Measurements from ENCODE around the gene MAPK12. TPM values are rescaled to one million over a fixed set of nuclear protein-coding genes. Genes with fewer than 3 reads are reported as not detected.

Gene MAPK12
- total and polyA plus RNA-seq, 9 of the 15 experiments (the other 6 are each of a cell fraction or from before 2014, with no cell fraction given), result 0.79 to 71.5 (median 32.8) TPM

GRCh38 chr22:50262460-50262911 is 1.0 kb upstream of the MAPK12 start:
- Histone ChIP-seq H3K79me2 (ENCODE audit: control insufficient read depth, insufficient read depth, low read length) (peaks cover 27% of the 10 kb centered on the region), H3K27me3 (ENCODE audit: control insufficient read depth in 2 of 2, insufficient read depth in 2 of 2, low read length in 2 of 2) (no peaks in the 10 kb centered on the region), H3K9me3 (replicated peaks; ENCODE audit: control insufficient read depth, insufficient read depth, low read depth, low read length) (no peaks in the 10 kb centered on the region), H3K9me1 (ENCODE audit: control insufficient read depth, insufficient read depth, low read length) (no peaks in the 10 kb centered on the region), H3K4me2 (ENCODE audit: insufficient read depth, low read length) (peak overlapping the region; percentile 61), H3K4me1 (replicated peaks in 1 of 2; ENCODE audit: control insufficient read depth in 2 of 2, insufficient read depth in 2 of 2, low read length in 2 of 2) (peaks cover 15 to 85% of the 10 kb centered on the region in 2 experiments; a peak in 4 of 5 replicates), H2AFZ (ENCODE audit: low read depth, low read length) (peak overlapping the region; percentile 55), H3K4me3 (no peak overlapping the region), H3K27ac (ENCODE audit: extremely low read depth, low read depth, low read length) (peak overlapping the region; percentile 76), H3K9ac (ENCODE audit: insufficient read depth in 1 of 2, low read depth in 2 of 2, low read length in 2 of 2) (peak overlapping the region; percentile 69 to 92), H4K20me1 (replicated peaks; ENCODE audit: control insufficient read depth, insufficient read depth, low read length) (no peaks in the 10 kb centered on the region), H3K36me3 (ENCODE audit: control insufficient read depth, insufficient read depth, low read length) (peaks cover 18% of the 10 kb centered on the region; the same call in 1 of the 3 replicates)
- ChIA-PET POLR2A (interaction anchor here (0.6 to 1.9 kb wide), 5 partner anchors 10 to 72 kb away, joined by 3 to 11 read pairs (median 3); partner anchors contain the start of gene HDAC10), CTCF (ENCODE audit: low intra/inter-chr PET ratio) (no interaction called here)
- ATAC-seq (peak; percentile 80), DNase-seq (ENCODE audit: extremely low read depth in 1 of 4, low spot score in 3 of 4) (peak; percentile 46 to 77 (median 62)), FAIRE-seq (peak; percentile 91)
- in situ Hi-C loops (cut with MboI) (no loop called here), intact Hi-C loops (cut with micrococcal nuclease) (no loop called here)
- BruUV-seq (replicated peaks), result no TSS peak
- no CpG with 5 or more reads among the region's 7 CpGs for WGBS (ENCODE audit: insufficient coverage, low coverage, missing lambda C conversion rate)
- TF ChIP-seq KLF13 (tag; IDR thresholded peaks at IDR 0.05; ENCODE audit: borderline replicate concordance, low read depth), result no peak
- no peak for TF ChIP-seq NFATC3 (IDR thresholded peaks at IDR 0.05)
- 0 out of 2 replicates have a peak, but pooled peaks have one; percentile 15 for TF ChIP-seq ARID1B (IDR thresholded peaks at IDR 0.05)
- no peak for TF ChIP-seq HDAC1 (IDR thresholded peaks at IDR 0.05)
- no peak for TF ChIP-seq ZNF445 (CRISPR knock-in tag; IDR thresholded peaks at IDR 0.05; ENCODE audit: low read depth)
- no peak for TF ChIP-seq ZKSCAN1 (IDR thresholded peaks at IDR 0.05; ENCODE audit: low read depth, low read length)
- no peak for TF ChIP-seq POU5F1 (IDR thresholded peaks at IDR 0.05; ENCODE audit: borderline replicate concordance, low read depth, low read length, partially characterized antibody)
- no peak for TF ChIP-seq NCOR1 (IDR thresholded peaks at IDR 0.05)
- TF ChIP-seq ELF2 (CRISPR knock-in tag; IDR thresholded peaks at IDR 0.05), result no peak
- TF ChIP-seq AFF4 (CRISPR knock-in tag; IDR thresholded peaks at IDR 0.05), result no peak
- TF ChIP-seq HEY1 (CRISPR knock-in tag; IDR thresholded peaks at IDR 0.05; ENCODE audit: borderline replicate concordance), result no peak
- no peak for TF ChIP-seq XRCC5 (IDR thresholded peaks at IDR 0.05; ENCODE audit: low read depth, low read length)
- no peak for TF ChIP-seq TEAD2 (tag; IDR thresholded peaks at IDR 0.05)
- no peak for TF ChIP-seq ZKSCAN8 (CRISPR knock-in tag; IDR thresholded peaks at IDR 0.05)
- no peak for TF ChIP-seq MED1 (CRISPR knock-in tag; IDR thresholded peaks at IDR 0.05; ENCODE audit: borderline replicate concordance)
- TF ChIP-seq SRF (CRISPR knock-in tag; IDR thresholded peaks at IDR 0.05), result peak in 1 of 2 experiments; percentile 54; a peak in 1 of 4 replicates
- TF ChIP-seq ETS1 (conservative IDR thresholded peaks at IDR 0.05; ENCODE audit: control insufficient read depth, low read depth, low read length), result no peak
- no peak for TF ChIP-seq SRSF3 (IDR thresholded peaks at IDR 0.05; ENCODE audit: insufficient read depth, low read length)
- TF ChIP-seq ZNF707 (CRISPR knock-in tag; conservative IDR thresholded peaks at IDR 0.05), result no peak
- no peak for TF ChIP-seq GTF2F1 (IDR thresholded peaks at IDR 0.05; ENCODE audit: low read depth, low read length)
